Neuronal stem cell (in vitro differentiated cells): ENCODE measurements around the gene AGPS.
"Not testable (repeated sequence)": the region's sequence is repeated elsewhere in the genome, so short reads cannot be mapped to it uniquely, and the experiment has no call there.

Experiments
- DNase-seq: peaks from one replicate; pipeline ENCODE4 v3.0.0-alpha.2; 2013; ENCODE audit warnings: low spot score
- H2AFZ ChIP-seq: one replicate; pipeline ENCODE4 v1.6.1; 2013; ENCODE audit warnings: mild to moderate bottlenecking, low read length, inconsistent platforms
- H2AK5ac ChIP-seq: 2 replicates; pipeline ENCODE4 v1.6.1; 2013; ENCODE audit warnings: low read depth, mild to moderate bottlenecking, inconsistent platforms, low read length, moderate library complexity, mixed read lengths
- H2BK120ac ChIP-seq: 2 replicates; pipeline ENCODE4 v1.6.1; 2013; ENCODE audit warnings: low read depth, mild to moderate bottlenecking, inconsistent platforms, low read length, moderate library complexity, mixed read lengths
- H2BK12ac ChIP-seq: one replicate; pipeline ENCODE4 v1.6.1; 2013; ENCODE audit warnings: low read length, inconsistent platforms
- H2BK15ac ChIP-seq: 2 replicates; pipeline ENCODE4 v1.6.1; 2013; ENCODE audit warnings: mild to moderate bottlenecking, low read length, inconsistent platforms, mixed read lengths
- H2BK5ac ChIP-seq: one replicate; pipeline ENCODE4 v1.6.1; 2013; ENCODE audit warnings: inconsistent platforms, mild to moderate bottlenecking, low read length, moderate library complexity
- H3K14ac ChIP-seq: one replicate; pipeline ENCODE4 v1.6.1; 2013; ENCODE audit warnings: low read length, inconsistent platforms
- H3K18ac ChIP-seq: 2 replicates; pipeline ENCODE4 v1.6.1; 2013; ENCODE audit warnings: low read length, inconsistent platforms
- H3K23ac ChIP-seq: 2 replicates; pipeline ENCODE4 v1.6.1; 2013; ENCODE audit warnings: low read depth, mild to moderate bottlenecking, mixed read lengths, low read length, inconsistent platforms; ENCODE audit not compliant: poor library complexity
- H3K27ac ChIP-seq: replicated peaks from 3 replicates; pipeline ENCODE4 v1.5.1; 2013; ENCODE audit warnings: low read length, inconsistent platforms
- H3K27me3 ChIP-seq, 3 experiments: 2 replicates each; pipeline ENCODE4 v1.6.1; 2013; ENCODE audit warnings: low read length in 3 of 3, mild to moderate bottlenecking in 2 of 3, inconsistent platforms in 1 of 3, low read depth in 1 of 3, mixed read lengths in 1 of 3, moderate library complexity in 1 of 3; ENCODE audit not compliant: control insufficient read depth in 3 of 3, insufficient read depth in 3 of 3
- H3K36me3 ChIP-seq, 2 donors: replicated peaks in 1 of 2; 2 replicates each; pipeline ENCODE4 v1.6.1; 2013; ENCODE audit warnings: low read length in 2 of 2; ENCODE audit not compliant: control insufficient read depth in 2 of 2, insufficient read depth in 2 of 2
- H3K4ac ChIP-seq: 2 replicates; pipeline ENCODE4 v1.6.1; 2013; ENCODE audit warnings: inconsistent platforms, mild to moderate bottlenecking, low read length, moderate library complexity
- H3K4me1 ChIP-seq, 2 donors: 1 replicate in 1 of 2; 2 replicates in 1 of 2; pipeline ENCODE4 v1.6.1; 2013; ENCODE audit warnings: low read length in 2 of 2, low read depth in 1 of 2; ENCODE audit not compliant: control insufficient read depth in 2 of 2, insufficient read depth in 1 of 2
- H3K4me2 ChIP-seq: one replicate; pipeline ENCODE4 v1.6.1; 2013; ENCODE audit warnings: mild to moderate bottlenecking, low read length, inconsistent platforms; ENCODE audit not compliant: insufficient read depth, poor library complexity, severe bottlenecking
- H3K4me3 ChIP-seq, 2 donors: 2 replicates each; pipeline ENCODE4 v1.5.1; 2013; ENCODE audit warnings: low read length in 2 of 2, mild to moderate bottlenecking in 2 of 2, inconsistent platforms in 1 of 2, moderate library complexity in 1 of 2
- H3K79me1 ChIP-seq: one replicate; pipeline ENCODE4 v1.6.1; 2013; ENCODE audit warnings: low read depth, mild to moderate bottlenecking, inconsistent platforms, low read length, moderate library complexity
- H3K9ac ChIP-seq: one replicate; pipeline ENCODE4 v1.6.1; 2013; ENCODE audit warnings: mild to moderate bottlenecking, low read depth, low read length, inconsistent platforms; ENCODE audit not compliant: poor library complexity
- H3K9me3 ChIP-seq, 2 donors: replicated peaks in 1 of 2; 2 replicates each; pipeline versions ENCODE3 to v1.6.1; 2013; ENCODE audit warnings: low read length in 2 of 2, mild to moderate bottlenecking in 2 of 2, inconsistent platforms in 1 of 2, low read depth in 1 of 2, mixed read lengths in 1 of 2, moderate library complexity in 1 of 2; ENCODE audit not compliant: control insufficient read depth in 2 of 2, insufficient read depth in 1 of 2
- H4K8ac ChIP-seq: one replicate; pipeline ENCODE4 v1.6.1; 2013; ENCODE audit warnings: low read depth, mild to moderate bottlenecking, inconsistent platforms, low read length, moderate library complexity
- H4K91ac ChIP-seq: one replicate; pipeline ENCODE4 v1.6.1; 2013; ENCODE audit warnings: low read length, low read depth, mild to moderate bottlenecking, inconsistent platforms; ENCODE audit not compliant: poor library complexity
- WGBS, 2 donors: extraction: QIAGEN DNeasy Blood & Tissue Kit; methylation state at CpG; one replicate each; pipeline ENCODE4 v1.1.7; 2013; ENCODE audit warnings: missing lambda C conversion rate in 2 of 2, mixed read lengths in 1 of 2; ENCODE audit not compliant: insufficient read length in 2 of 2, insufficient replicate concordance in 1 of 2; ENCODE audit errors: extremely low coverage in 2 of 2; 5-methylcytosine and 5-hydroxymethylcytosine counted together

Gene AGPS

DNA sequence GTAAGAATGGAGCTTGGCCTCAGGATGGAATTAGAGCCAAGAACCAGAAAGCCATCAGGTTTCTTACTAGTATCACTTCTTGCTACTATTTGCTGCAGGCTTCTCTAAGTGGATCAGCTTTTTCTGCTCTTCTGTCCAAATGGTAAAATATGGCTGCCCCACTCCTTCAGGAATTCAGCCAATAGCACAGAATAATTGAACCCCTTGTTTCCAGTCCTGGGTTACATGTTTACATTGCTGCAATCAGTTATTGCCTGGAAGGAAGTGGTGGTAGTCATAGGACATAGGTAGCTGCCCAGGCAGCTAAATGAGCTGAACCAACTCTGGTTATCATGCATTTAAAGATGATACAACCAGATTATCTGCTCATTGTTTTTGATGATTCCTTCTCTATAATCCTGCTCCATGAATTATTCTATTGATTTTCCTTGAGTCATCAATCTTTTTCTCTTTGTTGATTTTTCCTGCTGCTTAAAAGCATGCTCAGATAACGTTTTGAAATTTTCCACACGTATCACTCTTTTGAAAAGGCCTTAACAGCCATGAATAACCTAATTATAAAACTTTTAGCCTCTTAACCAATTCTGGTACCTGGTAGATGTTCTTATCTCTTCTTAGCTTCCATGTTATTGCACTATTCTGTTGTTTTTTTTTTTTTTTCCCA is 12.6 kb downstream of the AGPS start:
- H2BK5ac ChIP-seq: no peak overlapping the region
- WGBS, 2 donors: no CpG with 5 or more reads among the region's 2 CpGs
- no peaks in the 10 kb centered on the region for H3K4me1 ChIP-seq
- H3K18ac ChIP-seq: no peak overlapping the region
- H3K4me2 ChIP-seq: no peak overlapping the region
- no peak overlapping the region for H3K23ac ChIP-seq
- H3K79me1 ChIP-seq: peaks cover 7% of the 10 kb centered on the region
- no peak overlapping the region for H4K8ac ChIP-seq
- H3K27ac ChIP-seq: no peak overlapping the region
- no peaks in the 10 kb centered on the region for H3K36me3 ChIP-seq
- no peak overlapping the region for H3K4me3 ChIP-seq
- H3K4ac ChIP-seq: no peak overlapping the region
- no peak overlapping the region for H3K14ac ChIP-seq
- H2BK15ac ChIP-seq: no peak overlapping the region
- H3K9me3 ChIP-seq: peaks cover 4 to 14% of the 10 kb centered on the region in 2 donors
- no peak overlapping the region for H3K9ac ChIP-seq
- H2AFZ ChIP-seq: no peak overlapping the region
- H4K91ac ChIP-seq: no peak overlapping the region
- H2BK12ac ChIP-seq: no peak overlapping the region
- H3K27me3 ChIP-seq: no peaks in the 10 kb centered on the region
- no peak for DNase-seq
- H2BK120ac ChIP-seq: no peak overlapping the region
- no peak overlapping the region for H2AK5ac ChIP-seq

GRCh38 chr2:177406182-177406581 is 13.6 kb downstream of the AGPS start:
- Histone ChIP-seq H2BK5ac (no peak overlapping the region), H3K4me2 (no peak overlapping the region), H3K18ac (no peak overlapping the region), H3K4ac (no peak overlapping the region), H2BK15ac (no peak overlapping the region), H3K36me3 (no peaks in the 10 kb centered on the region), H3K9me3 (peaks cover 4 to 14% of the 10 kb centered on the region in 2 donors), H4K91ac (no peak overlapping the region), H3K27ac (no peak overlapping the region), H3K9ac (no peak overlapping the region), H4K8ac (no peak overlapping the region), H3K4me1 (no peaks in the 10 kb centered on the region), H3K4me3 (no peak overlapping the region), H3K14ac (no peak overlapping the region), H2BK120ac (no peak overlapping the region), H2BK12ac (no peak overlapping the region), H2AK5ac (no peak overlapping the region), H3K27me3 (no peaks in the 10 kb centered on the region), H3K23ac (no peak overlapping the region), H2AFZ (no peak overlapping the region), H3K79me1 (peaks cover 7% of the 10 kb centered on the region)
- DNase-seq: no peak
- no CpG with 5 or more reads among the region's 1 CpG for WGBS, 2 donors

DNA sequence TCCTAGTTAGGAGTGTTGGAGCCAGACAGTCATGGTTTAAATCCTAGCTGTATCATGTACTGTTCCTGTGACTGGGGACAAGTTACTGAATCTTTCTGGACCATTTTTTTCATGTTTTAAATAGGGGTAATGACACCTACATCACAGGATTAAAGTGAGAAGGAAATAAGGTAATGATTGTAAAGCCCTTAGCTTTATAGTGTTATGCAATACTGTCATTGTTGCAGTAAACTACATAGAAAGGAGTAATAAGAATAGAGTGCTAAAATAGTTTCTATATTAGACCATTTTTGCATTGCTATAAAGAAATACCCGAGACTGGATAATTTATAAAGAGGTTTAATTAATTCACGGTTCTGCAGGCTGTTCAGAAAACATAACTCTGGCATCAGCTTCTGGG is 14.5 kb downstream of the AGPS start:
- no peak overlapping the region for H2BK120ac ChIP-seq

GRCh38 chr2:177410629-177411028 is 18.1 kb downstream of the AGPS start:
- not testable (repeated sequence) for H2AK5ac ChIP-seq, H2BK120ac ChIP-seq, H3K4me1 ChIP-seq, H3K79me1 ChIP-seq, H2BK12ac ChIP-seq, H3K23ac ChIP-seq, H3K14ac ChIP-seq, H2BK15ac ChIP-seq, H3K18ac ChIP-seq, DNase-seq, H3K4ac ChIP-seq, H3K27me3 ChIP-seq, H4K8ac ChIP-seq, H2BK5ac ChIP-seq, H3K9ac ChIP-seq, H2AFZ ChIP-seq, H3K27ac ChIP-seq, H4K91ac ChIP-seq, H3K36me3 ChIP-seq, H3K4me3 ChIP-seq, H3K4me2 ChIP-seq
- no CpG with 5 or more reads among the region's 8 CpGs for WGBS, 2 donors
- H3K9me3 ChIP-seq: peaks cover 4 to 14% of the 10 kb centered on the region in 2 donors

More for the DNA sequence above, 14.5 kb downstream of the AGPS start:
- Histone ChIP-seq H2AK5ac (no peak overlapping the region), H3K27ac (no peak overlapping the region), H3K79me1 (peaks cover 10% of the 10 kb centered on the region), H2BK15ac (no peak overlapping the region), H4K91ac (no peak overlapping the region), H3K36me3 (no peaks in the 10 kb centered on the region), H4K8ac (no peak overlapping the region), H2BK12ac (no peak overlapping the region), H3K27me3 (no peaks in the 10 kb centered on the region), H2AFZ (no peak overlapping the region), H3K9ac (no peak overlapping the region), H3K14ac (no peak overlapping the region), H3K4ac (no peak overlapping the region), H3K4me3 (no peak overlapping the region), H2BK5ac (no peak overlapping the region), H3K9me3 (peaks cover 4 to 14% of the 10 kb centered on the region in 2 donors), H3K18ac (no peak overlapping the region), H3K4me2 (no peak overlapping the region), H3K23ac (no peak overlapping the region), H3K4me1 (no peaks in the 10 kb centered on the region)
- WGBS, 2 donors: no CpG with 5 or more reads among the region's 2 CpGs
- no peak for DNase-seq
